HG03097 (cell line): Measurements from ENCODE around the gene MAP3K12.
A peak's percentile ranks its signal among the peaks of the same experiment; 100 is the strongest.
"Not testable (repeated sequence)": the region's sequence is repeated elsewhere in the genome, so short reads cannot be mapped to it uniquely, and the experiment has no call there.

Experiments
- ATAC-seq: cut with Tn5 transposase; IDR thresholded peaks from one replicate; pipeline ENCODE4 v1.9.1; 2021; ENCODE audit not compliant: unreplicated experiment, low FRiP score

MAP3K12 gene

DNA sequence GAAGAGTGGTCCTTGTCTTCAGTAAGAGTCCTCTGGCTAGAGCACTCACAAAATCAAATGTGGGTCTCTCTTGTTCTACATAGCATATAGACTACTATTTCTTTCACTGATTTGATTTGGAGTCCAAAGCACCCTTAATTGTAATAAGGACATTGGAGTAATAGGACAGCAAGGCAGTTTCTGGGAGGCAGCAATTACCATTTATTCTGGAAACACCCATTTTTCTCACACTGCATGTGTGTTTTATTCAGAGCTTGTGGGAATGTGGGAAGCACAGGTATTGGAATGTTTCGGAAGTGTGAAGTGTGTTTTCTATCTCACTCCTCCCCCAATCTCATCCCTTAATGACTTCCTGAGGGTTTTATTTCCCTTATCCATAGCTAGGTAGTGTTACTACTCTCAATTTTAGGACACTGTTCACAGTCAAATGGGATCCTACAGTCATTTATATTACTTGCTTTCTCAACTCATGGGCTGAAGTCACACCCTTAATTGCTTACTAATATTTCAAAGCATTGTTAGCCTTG lies 27.1 kb downstream of the MAP3K12 start:
- no peak for ATAC-seq

- no peak for ATAC-seq
Measured at GRCh38 chr12:53468282-53468681, 31.0 kb downstream of the MAP3K12 start.

- ATAC-seq: no peak
Measured at GRCh38 chr12:53467880-53468279, 31.4 kb downstream of the MAP3K12 start.

GRCh38 chr12:53467082-53467481 lies 32.2 kb downstream of the MAP3K12 start:
- ATAC-seq: no peak

- no peak for ATAC-seq
Measured at GRCh38 chr12:53466640-53467039, 32.6 kb downstream of the MAP3K12 start.

DNA sequence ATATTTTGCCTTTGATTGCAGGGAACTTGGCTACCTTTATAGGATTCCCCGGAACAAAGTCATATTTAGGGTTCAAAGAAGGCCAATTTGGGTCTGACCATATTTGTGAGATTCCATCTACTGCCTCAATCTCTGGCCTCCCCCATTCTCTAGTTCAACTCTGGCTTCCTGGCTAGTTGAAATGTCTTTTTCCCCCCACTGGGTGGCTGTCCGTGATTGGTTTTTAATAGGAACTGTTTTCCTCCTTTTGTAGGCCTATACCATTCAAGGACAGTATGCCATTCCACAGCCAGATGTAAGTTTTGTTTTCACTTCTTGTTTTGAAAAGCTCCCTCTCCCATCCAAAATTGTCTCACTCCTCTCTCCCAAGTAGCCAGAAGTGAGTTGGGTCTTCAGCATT lies 33.6 kb downstream of the MAP3K12 start:
- no peak for ATAC-seq

DNA sequence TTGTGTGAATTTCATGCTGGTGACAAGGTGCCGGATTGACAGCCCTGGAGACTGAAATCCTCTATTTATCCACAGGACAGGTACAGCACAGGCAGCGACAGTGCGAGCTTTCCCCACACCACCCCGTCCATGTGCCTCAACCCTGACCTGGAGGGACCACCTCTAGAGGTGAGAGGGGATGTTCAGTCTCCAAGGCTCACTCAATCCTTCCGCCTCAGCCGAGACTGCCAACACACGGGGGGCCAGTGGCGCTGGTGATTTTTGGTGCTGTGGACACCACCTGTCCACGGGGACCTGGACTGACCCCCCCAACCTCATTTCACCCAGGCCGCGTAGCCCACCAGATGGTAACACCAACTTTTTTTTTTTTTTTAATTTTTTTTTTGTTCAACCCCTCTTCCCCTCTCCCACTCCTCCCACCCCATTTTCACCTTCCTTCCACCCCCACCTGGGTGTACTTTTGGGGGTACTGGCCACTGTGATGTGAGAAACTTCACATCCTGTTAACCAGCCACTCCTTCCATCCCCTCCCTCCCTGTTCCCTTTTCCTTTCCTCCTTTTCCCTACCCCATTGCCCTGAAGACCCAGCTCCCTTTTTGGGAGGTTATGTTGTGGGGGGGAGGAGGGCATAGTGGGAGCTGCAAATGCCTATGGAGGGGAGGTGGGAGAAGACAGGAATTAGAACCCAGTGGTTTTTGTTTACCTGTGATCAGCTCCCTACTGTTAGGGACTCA lies 34.4 kb downstream of the MAP3K12 start:
- no peak for ATAC-seq

DNA sequence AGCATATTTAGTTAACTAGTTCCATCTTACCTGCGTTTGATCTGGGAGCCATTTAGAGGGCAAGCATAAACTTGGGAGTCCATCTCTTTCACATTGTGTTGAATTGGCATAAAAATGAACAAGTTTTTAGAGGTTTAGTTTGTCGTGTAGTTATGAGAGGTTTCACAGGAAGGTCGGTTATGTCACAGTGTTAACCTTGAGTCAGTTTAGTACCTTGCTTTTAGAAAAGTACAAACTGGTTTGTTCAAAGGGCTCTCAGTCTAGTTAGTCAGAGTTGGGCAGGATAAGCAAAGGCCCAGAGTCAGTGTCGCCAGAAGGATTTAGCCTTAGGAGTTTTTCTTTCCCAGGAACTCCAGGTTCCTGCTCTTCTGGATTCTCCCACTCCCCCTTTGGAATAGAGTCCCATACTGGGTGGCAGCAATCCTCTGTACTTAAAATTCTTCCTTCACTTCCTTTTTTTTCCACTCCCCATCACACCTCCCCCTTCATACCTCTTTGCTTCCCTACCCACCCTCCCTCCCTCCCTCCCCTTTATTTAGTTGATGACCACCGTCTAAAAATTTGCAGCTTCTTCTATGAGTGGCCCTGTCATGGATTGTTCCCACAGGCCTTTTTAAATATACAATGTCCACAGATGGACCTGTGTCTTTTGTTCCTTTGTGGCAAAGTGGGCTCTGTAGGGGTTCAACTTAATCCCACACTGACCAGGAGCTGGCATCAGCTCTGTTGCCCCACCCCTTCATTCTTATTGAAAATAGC lies 35.3 kb downstream of the MAP3K12 start:
- no peak for ATAC-seq

GRCh38 chr12:53462935-53463334 lies 36.3 kb downstream of the MAP3K12 start:
- no peak for ATAC-seq

DNA sequence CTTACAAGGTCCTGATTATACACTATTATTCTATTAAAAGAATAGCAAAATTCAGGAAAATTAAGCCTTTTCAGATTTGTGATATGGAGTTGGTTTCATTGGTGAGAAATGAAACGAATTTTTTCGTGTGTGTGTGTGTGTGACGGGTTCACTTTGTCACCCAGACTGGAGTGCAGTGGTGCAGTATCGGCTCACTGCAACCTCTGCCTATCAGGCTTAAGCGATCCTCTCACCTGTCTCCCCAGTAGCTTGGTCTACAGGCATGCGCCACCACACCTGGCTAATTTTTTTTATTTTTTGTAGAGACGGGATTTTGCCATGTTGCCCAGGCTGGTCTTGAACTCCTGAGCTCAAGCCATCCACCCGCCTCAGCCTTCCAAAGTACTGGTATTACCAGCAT lies 37.7 kb downstream of the MAP3K12 start:
- ATAC-seq: no peak

DNA sequence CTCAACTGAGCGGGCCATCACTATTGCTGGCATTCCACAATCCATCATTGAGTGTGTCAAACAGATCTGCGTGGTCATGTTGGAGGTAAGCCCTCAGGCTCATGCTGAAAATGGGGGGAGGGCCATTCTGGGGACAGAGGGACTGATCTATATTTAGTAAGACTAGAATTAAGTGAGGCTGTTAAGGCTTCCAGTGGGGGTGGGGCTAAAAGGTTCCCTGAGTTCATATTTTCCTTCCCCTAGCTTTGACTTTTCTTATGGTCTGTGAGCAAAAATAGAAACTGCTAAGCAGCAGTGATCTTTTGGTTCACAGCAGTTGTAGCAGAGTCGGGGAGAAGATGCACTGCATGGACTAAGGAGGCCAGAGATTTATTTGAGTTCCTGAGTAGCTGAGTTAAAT lies 38.2 kb downstream of the MAP3K12 start:
- no peak for ATAC-seq

- ATAC-seq: no peak
Measured at GRCh38 chr12:53459097-53459496, 40.2 kb downstream of the MAP3K12 start.

DNA sequence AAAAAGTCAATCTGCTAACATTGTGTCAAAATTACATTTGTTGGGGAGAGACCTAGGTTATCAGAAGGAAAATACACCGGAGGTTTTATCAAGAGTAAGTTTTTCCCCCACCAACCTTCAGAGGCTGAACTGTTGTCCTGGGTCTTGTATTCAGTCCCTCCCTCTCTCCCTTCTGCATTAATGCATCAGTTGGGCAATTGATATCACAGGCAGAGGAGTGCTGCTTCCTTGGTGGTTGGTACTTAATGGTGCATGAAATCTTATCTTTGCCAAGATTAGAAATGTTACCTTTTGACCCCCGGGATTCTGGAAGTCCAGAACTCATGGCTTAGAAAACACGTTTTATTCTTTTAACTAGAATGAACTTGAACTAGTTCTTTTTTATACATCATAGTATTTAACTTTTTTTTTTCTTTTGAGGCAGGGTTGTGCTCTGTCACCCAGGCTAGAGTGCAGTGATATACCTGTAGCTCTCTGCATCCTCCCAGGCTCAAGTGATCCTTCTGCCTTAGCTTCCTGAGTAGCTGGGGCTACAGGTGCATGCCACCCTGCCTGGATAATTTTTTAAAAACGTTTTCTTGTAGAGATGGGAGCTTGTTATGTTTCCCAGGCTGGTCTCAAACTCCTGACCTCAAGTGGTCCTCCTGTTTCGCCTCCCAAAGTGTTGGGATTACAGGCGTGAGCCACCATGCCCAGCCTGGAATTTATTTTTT lies 42.4 kb downstream of the MAP3K12 start:
- no peak for ATAC-seq

DNA sequence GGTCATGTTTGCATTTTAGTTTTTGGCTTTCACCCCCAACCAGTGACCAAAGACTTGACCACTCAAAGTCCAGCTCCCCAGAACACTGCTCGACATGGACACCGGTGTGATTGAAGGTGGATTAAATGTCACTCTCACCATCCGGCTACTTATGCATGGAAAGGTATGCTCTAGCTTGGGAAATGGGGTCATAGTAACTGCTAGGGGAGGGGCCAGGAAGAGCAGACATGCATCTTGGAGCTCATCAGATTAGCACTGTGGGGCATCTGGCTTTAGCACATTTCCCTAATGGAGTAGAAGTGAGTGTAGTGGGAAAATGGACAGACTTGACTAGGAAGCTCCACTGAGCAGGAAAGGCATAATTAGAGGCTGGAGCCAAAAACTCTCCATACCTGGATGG lies 44.6 kb downstream of the MAP3K12 start:
- ATAC-seq: no peak

DNA sequence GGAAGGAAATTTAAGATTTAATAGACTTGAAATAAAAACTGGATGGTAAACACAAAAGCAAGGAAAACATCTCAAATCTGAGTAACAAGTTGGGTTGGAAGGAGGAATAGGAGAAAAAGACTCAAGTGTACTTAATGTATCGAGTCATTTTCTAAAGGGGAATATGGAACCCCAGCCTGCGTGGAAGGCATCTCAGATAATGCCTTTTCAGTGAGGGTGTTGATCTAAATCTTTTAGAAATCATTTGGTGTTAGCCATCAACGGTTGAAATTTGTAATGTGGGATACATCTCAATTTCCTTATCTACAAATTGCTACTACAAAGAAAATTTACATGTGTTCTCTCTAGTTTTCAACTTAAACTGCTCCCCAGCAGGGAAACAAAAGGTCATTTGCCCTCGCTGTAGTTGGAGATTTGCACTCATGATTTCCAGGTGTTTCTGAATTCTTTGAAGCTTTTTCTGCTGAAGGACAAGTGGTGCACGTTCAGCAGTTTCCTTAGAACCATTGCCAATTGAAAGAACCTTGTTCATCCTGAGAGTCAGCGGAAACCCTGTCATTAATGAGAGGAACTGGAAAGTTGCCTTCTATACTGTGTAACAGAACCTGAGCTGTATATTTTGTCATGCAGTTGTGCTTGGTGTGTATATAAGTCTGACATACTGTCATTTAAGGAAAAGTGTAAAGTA lies 45.2 kb downstream of the MAP3K12 start:
- no peak for ATAC-seq

- no peak for ATAC-seq
Measured at GRCh38 chr12:53452159-53453077, 46.8 kb downstream of the MAP3K12 start.

DNA sequence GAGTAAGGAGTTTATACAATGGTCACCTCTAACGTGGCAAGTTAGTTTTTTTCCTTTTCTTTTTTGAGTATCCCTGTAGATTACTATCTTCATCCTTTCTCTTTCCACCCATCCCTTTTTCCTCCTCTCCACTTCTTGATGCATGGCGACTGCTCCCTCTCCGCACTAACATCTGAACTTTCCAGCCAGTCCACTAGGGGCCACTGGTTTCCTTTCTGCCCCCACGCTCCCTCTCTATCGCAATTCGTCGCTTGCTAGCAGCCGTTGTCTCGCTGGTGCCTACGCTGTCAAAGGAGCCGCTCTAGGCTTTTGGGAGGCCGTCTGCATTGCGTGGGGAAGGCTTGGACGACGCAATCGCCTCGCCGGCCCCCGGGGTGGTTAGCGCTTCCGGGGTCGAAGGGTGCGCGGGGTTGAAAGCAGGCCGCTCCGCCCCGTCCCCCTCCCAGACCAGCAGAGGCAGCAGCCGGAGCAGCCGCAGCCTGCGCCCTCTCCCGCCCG lies 47.5 kb downstream of the MAP3K12 start, which contains the start of gene PCBP2:
Gene PCBP2, plus strand, starts transcription at position 442 of the 498 bp plus-strand sequence. CDS start 2,699 bp downstream, outside the sequence.
- ATAC-seq: peak; percentile 97

DNA sequence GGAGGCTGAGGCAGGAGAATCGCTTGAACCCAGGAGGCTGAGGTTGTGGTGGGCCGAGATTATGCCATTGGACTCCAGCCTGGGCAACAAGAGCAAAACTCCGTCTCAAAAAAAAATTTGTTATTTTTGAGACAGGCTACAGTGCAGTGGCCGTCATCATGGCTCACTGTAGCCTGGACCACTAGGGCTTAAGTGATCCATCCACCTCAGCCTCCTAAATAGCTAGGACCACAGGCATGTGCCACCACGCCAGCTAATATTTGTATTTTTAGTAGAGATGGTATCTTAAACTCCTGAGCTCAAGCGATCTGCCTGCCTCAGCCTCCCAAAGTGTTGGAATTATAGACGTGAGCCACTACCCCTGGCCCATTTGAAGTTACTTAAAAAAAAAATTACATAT lies 48.3 kb downstream of the MAP3K12 start:
- ATAC-seq: no peak

DNA sequence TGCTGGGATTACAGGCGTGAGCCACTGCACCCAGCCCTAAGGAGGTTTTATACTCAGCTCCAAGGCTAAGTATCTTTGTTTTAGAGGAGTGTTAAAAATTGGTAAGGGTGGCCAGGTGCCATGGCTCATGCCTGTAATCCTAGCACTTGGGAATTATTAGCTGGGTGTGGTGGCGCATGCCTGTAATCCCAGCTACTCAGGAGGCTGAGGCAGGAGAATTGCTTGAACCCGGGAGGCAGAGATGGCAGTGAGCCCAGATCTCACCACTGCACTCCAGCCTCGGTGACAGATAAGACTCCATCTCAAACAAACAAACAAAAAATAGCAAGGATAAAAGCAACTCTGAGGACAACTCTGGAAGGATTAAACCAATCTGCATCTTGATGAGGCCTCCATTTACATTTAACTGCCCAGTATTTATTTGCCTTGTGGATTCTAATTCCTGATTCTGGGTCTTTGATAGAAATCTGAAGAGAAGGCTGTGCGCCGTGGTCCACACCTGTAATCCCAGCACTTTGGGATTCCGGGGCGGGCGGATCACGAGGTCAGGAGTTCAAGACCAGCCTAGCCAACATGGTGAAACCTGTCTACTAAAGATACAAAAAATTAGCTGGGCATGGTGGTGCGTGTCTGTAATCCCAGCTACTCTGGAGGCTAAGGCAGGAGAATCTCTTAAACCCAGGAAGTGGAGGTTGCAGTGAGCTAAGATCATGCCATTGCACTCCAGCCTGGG lies 54.5 kb downstream of the MAP3K12 start:
- not testable (repeated sequence) for ATAC-seq
